Uterus (tissue), 2 donors: ENCODE measurements around the gene IL22RA1.

ENCODE experiments used
- POLR2A ChIP-seq, 2 donors: fragments of 450-650 bp; IDR thresholded peaks; one replicate each; pipeline ENCODE4 v1.6.1; 2016; ENCODE audit warnings: antibody characterized with exemption in 2 of 2, mild to moderate bottlenecking in 1 of 2, moderate library complexity in 1 of 2
- TF ChIP-seq, protein P1 (sequence below), 4 experiments: fragments of 200-600 bp in 2 of 4; fragments of 450-650 bp in 2 of 4; sonication (generic) in 2 of 4; IDR thresholded peaks; one replicate each; pipeline ENCODE4 v1.5.1; 2016 to 2019; ENCODE audit warnings: antibody characterized with exemption in 4 of 4, mild to moderate bottlenecking in 2 of 4, moderate library complexity in 1 of 4

DNA sequence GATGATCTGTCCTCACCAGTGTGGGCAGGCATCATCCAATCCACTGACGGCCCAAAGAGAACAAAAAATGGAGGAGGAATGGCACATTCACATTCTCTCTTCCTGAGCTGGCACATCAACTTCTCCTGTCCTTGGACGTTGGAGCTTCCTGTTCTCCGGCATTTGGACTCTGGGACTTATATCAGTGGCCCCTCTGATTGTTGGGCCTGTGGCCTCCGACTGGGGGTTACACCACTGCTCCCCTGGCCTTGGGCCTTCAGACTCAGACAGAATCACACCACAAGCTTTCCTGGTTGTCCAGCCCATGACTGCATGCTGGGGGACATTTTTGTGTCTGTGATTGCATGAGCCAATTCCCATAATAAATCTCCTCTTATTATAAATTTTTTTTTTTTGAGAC is 24.1 kb upstream of the IL22RA1 start:
- TF ChIP-seq, protein P1, sequence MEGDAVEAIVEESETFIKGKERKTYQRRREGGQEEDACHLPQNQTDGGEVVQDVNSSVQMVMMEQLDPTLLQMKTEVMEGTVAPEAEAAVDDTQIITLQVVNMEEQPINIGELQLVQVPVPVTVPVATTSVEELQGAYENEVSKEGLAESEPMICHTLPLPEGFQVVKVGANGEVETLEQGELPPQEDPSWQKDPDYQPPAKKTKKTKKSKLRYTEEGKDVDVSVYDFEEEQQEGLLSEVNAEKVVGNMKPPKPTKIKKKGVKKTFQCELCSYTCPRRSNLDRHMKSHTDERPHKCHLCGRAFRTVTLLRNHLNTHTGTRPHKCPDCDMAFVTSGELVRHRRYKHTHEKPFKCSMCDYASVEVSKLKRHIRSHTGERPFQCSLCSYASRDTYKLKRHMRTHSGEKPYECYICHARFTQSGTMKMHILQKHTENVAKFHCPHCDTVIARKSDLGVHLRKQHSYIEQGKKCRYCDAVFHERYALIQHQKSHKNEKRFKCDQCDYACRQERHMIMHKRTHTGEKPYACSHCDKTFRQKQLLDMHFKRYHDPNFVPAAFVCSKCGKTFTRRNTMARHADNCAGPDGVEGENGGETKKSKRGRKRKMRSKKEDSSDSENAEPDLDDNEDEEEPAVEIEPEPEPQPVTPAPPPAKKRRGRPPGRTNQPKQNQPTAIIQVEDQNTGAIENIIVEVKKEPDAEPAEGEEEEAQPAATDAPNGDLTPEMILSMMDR (IDR thresholded peaks at IDR 0.05) = no peak
- TF ChIP-seq POLR2A (IDR thresholded peaks at IDR 0.05) = no peak
